Stimulated activated CD8-positive, alpha-beta memory T cell treated with anti-CD3 and anti-CD28 coated beads, Interleukin-4, amount 100 ng/mL, for 1 hour (primary cell): ENCODE results near the gene TPSB2.
"Not testable (repeated sequence)": the region's sequence is repeated elsewhere in the genome, so short reads cannot be mapped to it uniquely, and the experiment has no call there.

Source experiments
- DNase-seq, 2 donors: peaks; one replicate each; pipeline ENCODE4 v3.0.0-alpha.2; 2020; ENCODE audit warnings: low read depth in 2 of 2, low spot score in 1 of 2

The TPSB2 gene

GRCh38 chr16:1241081-1241480 is 11.1 kb upstream of the TPSB2 start:
- DNase-seq: not testable (repeated sequence)

- DNase-seq: not testable (repeated sequence)
Measured at GRCh38 chr16:1240436-1240835, 10.5 kb upstream of the TPSB2 start, which contains the start of gene TPSAB1. TSS of gene TPSAB1 (plus strand) at chr16:1240705. CDS start at chr16:1240939, 234 bp downstream.

GRCh38 chr16:1239575-1239974 is 9.6 kb upstream of the TPSB2 start:
- not testable (repeated sequence) for DNase-seq

- not testable (repeated sequence) for DNase-seq
Measured at GRCh38 chr16:1238909-1239308, 8.9 kb upstream of the TPSB2 start.

- DNase-seq: no peak
Measured at GRCh38 chr16:1237990-1238389, 8.0 kb upstream of the TPSB2 start.

GRCh38 chr16:1236659-1237058 is 6.7 kb upstream of the TPSB2 start:
- DNase-seq: not testable (repeated sequence)

GRCh38 chr16:1232049-1232748 is 2.2 kb upstream of the TPSB2 start:
- not testable (repeated sequence) for DNase-seq

- DNase-seq: not testable (repeated sequence)
Measured at GRCh38 chr16:1231301-1231700, 1.3 kb upstream of the TPSB2 start.

- DNase-seq: not testable (repeated sequence)
Measured at GRCh38 chr16:1230471-1231212, 658 bp upstream of the TPSB2 start.

GRCh38 chr16:1229476-1229875 is 508 bp downstream of the TPSB2 start:
- not testable (repeated sequence) for DNase-seq

- not testable (repeated sequence) for DNase-seq
Measured at GRCh38 chr16:1228227-1228626, 1.8 kb downstream of the TPSB2 start.

GRCh38 chr16:1226692-1227091 is 3.3 kb downstream of the TPSB2 start:
- DNase-seq: not testable (repeated sequence)

- not testable (repeated sequence) for DNase-seq
Measured at GRCh38 chr16:1225728-1226311, 4.2 kb downstream of the TPSB2 start.

GRCh38 chr16:1225051-1225451 is 4.9 kb downstream of the TPSB2 start, which contains the start of gene TPSG1:
TSS of gene TPSG1 (minus strand) at chr16:1225268. CDS start at chr16:1225252, 16 bp downstream.
- no peak for DNase-seq

- no peak for DNase-seq
Measured at GRCh38 chr16:1224558-1224957, 5.4 kb downstream of the TPSB2 start.

GRCh38 chr16:1223355-1224214 is 6.4 kb downstream of the TPSB2 start:
- no peak for DNase-seq

- no peak for DNase-seq
Measured at GRCh38 chr16:1222553-1223354, 7.2 kb downstream of the TPSB2 start.

- DNase-seq: no peak
Measured at GRCh38 chr16:1221628-1222552, 8.1 kb downstream of the TPSB2 start.
